Measurements from ENCODE around the gene ZCWPW1. TPM values are rescaled to one million over a fixed set of nuclear protein-coding genes. Genes with fewer than 3 reads are reported as not detected.

Gene ZCWPW1
- total and polyA plus RNA-seq, 2 of the 8 experiments (the other 6 are each of a cell fraction or from before 2014, with no cell fraction given), result 0.51 to 1.4 TPM

- no peak for TF ChIP-seq CHD7 (IDR thresholded peaks at IDR 0.05; ENCODE audit: insufficient replicate concordance, low read length)
- TF ChIP-seq EZH2 (IDR thresholded peaks at IDR 0.05; ENCODE audit: low read depth, low read length, severe bottlenecking), result no peak
- no peak for TF ChIP-seq SIRT6 (IDR thresholded peaks at IDR 0.05; ENCODE audit: low read length)
- TF ChIP-seq ATF3 (IDR thresholded peaks at IDR 0.05; ENCODE audit: insufficient read depth, low read depth, low read length), result no peak
- TF ChIP-seq POU5F1 (IDR thresholded peaks at IDR 0.05; ENCODE audit: low read depth, low read length), result no peak
- no peak for TF ChIP-seq SRF (IDR thresholded peaks at IDR 0.05; ENCODE audit: low read depth, low read length)
Observed at GRCh38 chr7:100438172-100438571, 9.7 kb upstream of the ZCWPW1 start (continued).
